SK-N-SH (cell line): ENCODE measurements around the gene METAP1.
"Not testable (repeated sequence)": the region's sequence is repeated elsewhere in the genome, so short reads cannot be mapped to it uniquely, and the experiment has no call there.

Experiments used
- CTCF ChIP-seq: fragments of 200-600 bp; sonication (generic); IDR thresholded peaks from 2 replicates; pipeline ENCODE4 v1.6.1; 2017; ENCODE audit warnings: antibody characterized with exemption, mild to moderate bottlenecking, moderate library complexity
- FOSL2 ChIP-seq: IDR thresholded peaks from 2 replicates; pipeline ENCODE4 v1.4.0; 2012; ENCODE audit warnings: low read depth, mild to moderate bottlenecking, moderate library complexity, borderline replicate concordance
- FOXM1 ChIP-seq: IDR thresholded peaks from 2 replicates; pipeline ENCODE4 v1.4.0; 2012; ENCODE audit warnings: low read depth, mild to moderate bottlenecking
- JUND ChIP-seq: IDR thresholded peaks from 2 replicates; pipeline ENCODE4 v1.4.0; 2012
- NRF1 ChIP-seq: IDR thresholded peaks from 2 replicates; pipeline ENCODE4 v1.6.1; 2012; ENCODE audit warnings: low read depth, mild to moderate bottlenecking, low read length
- RFX5 ChIP-seq: IDR thresholded peaks from 2 replicates; pipeline ENCODE4 v1.6.1; 2012; ENCODE audit warnings: mild to moderate bottlenecking, improper control_type of control experiment, low read length
- TAF1 ChIP-seq: IDR thresholded peaks from 2 replicates; pipeline ENCODE4 v1.6.1; 2012; ENCODE audit warnings: low read depth, mild to moderate bottlenecking, low read length, moderate library complexity, borderline replicate concordance
- TF ChIP-seq, protein P1 (sequence below): IDR thresholded peaks from 2 replicates; pipeline ENCODE4; 2012

DNA sequence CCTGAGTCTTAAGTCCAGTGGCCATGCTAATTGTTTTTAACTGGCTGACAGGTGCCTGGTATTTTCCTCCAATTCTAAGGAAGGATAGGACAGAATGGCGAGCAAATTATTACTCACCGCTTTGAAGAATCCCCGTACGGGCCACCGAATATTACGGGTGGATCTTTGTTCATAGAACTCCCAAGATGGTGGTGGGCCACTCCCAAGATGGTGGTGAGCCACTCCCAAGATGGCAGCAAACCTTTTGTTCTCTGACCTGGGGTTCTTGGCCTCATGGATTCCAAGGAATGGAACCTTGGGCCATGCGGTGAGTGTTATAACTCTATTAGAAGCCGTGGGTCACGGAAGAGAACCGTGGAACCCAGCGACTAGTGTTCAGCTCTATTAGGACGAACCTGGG is 113.8 kb downstream of the METAP1 start:
- not testable (repeated sequence) for TF ChIP-seq CTCF, NRF1, TAF1, RFX5, FOXM1, FOSL2, JUND
- TF ChIP-seq, protein P1, sequence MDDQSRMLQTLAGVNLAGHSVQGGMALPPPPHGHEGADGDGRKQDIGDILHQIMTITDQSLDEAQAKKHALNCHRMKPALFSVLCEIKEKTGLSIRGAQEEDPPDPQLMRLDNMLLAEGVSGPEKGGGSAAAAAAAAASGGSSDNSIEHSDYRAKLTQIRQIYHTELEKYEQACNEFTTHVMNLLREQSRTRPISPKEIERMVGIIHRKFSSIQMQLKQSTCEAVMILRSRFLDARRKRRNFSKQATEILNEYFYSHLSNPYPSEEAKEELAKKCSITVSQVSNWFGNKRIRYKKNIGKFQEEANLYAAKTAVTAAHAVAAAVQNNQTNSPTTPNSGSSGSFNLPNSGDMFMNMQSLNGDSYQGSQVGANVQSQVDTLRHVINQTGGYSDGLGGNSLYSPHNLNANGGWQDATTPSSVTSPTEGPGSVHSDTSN = not testable (repeated sequence)
